CD4-positive, alpha-beta T cell treated with Interleukin-15 for 1 hour (primary cell): ENCODE results near the gene ZP1.

Source experiments
- DNase-seq: peaks from one replicate; pipeline ENCODE4 v3.0.0-alpha.2; 2020

Gene ZP1

DNA sequence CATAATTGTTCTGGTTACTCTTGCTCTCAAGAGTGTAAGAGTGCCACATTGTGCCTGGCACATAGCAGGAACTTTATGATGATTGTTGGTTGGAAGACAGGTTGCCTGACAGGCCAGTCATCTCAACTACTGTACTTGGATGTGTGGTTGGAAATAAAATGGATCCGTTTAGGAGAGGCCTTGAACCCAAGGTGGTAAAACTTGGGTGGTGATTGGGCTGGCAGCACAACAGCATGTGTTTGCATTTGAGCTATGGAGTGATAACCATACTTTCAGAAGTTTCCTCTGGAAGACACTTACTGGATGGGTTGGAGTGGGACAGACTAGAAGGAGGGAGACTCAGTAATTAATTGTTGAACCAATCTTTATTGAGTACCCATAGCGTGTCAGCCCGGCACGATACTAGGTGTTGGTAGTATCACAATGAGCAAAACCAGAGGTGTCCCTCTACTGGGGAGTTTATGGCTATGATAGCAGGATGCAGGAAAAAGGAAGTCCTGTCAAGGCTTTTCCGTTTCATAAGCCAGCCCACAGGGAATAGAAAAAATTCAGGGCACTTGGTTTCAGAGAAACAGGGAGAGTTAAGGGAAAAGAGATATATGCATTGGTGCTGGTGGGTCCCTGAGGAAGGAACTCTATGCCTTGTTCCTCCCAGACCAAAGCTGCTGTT lies 43.5 kb downstream of the ZP1 start:
- DNase-seq, result no peak

- no peak for DNase-seq
Measured at GRCh38 chr11:60912223-60912850, 45.0 kb downstream of the ZP1 start.

GRCh38 chr11:60912851-60913528 lies 45.6 kb downstream of the ZP1 start:
- no peak for DNase-seq

GRCh38 chr11:60913793-60914632 lies 46.7 kb downstream of the ZP1 start, which contains the start of gene TMEM109:
TMEM109 (plus strand) TSS chr11:60914158; CDS start chr11:60919694, 5,536 bp downstream.
- DNase-seq, result peak; percentile 90

DNA sequence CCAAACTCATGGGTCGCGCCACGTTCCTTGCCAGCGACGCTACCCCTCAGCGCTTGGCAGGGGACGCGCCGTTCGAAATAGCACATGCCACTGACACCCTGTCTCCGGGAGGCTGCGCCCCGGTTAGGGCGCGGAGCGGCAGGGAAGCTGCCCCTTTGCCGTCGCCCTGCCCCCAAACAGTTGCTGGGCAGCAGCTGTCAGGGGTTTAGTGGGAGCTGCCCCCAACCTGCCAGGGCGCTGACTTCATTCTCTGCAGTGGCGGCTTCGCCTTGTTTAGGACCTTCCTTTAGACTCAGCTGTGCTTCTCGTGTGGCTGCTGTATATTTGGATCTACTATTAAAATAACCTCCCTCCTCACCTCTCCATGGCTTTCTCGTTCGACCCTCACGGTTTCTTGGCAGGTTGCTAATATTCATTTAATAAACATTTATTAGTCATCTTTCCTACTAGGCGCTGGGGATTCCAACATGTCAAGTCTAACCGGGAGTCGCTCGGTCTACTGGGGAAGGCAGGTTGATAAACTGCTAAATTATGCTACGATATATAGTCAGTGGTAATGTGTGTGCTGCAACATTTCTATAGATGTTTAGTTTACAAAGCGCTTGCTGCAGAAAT lies 47.4 kb downstream of the ZP1 start:
- no peak for DNase-seq

DNA sequence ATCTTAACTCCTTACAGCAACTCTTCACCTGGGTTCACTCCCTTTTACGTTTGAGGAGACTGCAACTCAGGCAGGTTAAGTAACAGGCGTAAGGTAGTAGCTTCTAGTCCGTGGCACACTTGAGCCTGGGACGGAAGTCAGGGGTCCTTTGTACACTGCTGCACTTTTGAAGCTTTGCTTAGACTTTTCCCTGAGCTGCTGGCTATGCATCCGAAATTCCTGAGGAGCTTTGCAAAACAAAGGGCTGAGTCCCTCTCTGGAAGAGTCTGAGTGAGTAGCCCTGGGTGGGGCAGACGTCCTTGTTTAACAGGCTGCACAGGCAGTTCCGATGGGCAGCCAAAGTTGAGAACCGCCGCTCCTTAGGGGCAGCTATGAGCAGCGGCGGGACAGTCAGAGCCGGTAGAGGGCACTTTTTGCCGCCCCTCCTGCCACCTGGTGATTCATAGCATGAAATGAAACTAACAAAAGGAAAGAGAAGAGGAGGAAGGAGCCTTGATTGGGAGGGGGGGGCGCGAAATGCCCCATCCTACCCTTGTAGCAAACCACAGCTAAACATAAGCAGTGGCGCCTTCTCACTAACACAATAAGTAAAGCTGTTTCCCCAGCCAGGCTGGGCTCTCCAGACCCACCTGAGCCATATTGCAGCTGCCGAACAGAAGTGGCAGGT lies 48.0 kb downstream of the ZP1 start:
- peak; percentile 76 for DNase-seq

GRCh38 chr11:60916669-60917206 lies 49.4 kb downstream of the ZP1 start:
- DNase-seq, result no peak

DNA sequence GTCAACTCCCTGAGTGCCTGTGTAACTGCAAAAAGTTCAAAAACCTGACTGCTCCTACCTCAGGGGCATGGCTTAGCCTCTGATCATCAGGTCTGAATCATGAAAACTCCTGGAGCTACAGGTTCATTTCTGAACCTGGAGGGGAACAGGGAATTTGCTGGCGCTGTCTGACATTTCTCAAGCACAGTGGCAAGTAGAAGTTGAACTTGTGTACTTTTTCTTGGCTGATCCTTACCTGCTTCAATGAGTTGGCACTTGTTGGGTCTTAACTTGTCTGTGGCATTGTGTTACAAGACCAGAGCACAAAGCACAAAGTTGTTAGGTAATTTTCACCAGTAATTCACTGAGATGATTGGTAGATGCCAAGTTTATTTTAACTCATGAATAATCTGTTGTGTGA lies 49.9 kb downstream of the ZP1 start:
- DNase-seq, result no peak

DNA sequence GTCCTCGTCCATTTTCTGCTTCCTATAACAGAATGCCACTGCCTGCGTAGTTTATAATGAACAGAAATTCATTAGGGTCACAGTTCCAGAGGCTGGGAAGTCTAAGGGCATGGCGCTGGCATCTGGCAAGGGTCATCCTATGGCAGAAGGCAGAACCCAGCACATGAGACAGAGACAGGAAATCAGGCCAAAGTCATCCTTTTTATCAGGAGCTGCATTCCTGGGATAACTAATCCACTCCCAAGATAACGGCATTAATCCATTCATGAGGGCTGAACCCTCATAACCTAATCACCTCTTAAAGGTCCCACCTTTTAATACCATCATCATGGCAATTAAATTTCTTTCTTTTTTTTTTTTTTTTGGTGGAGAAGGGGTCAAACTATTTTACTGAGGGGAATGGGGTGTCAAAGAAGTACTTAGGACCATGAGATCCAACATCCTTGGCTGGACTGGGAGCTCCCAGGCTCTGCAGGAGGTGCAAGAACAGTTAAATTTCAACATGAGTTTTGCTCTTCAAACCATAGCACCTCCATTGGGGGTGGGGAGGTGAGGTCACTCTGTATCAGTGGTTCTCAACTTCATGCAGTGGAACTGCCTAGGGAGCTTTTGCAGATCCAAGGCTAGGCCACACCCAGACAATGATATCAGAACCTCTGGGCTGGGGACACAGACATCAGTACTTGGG lies 51.1 kb downstream of the ZP1 start:
- DNase-seq, result no peak

- DNase-seq, result no peak
Measured at GRCh38 chr11:60918939-60919265, 51.6 kb downstream of the ZP1 start.

DNA sequence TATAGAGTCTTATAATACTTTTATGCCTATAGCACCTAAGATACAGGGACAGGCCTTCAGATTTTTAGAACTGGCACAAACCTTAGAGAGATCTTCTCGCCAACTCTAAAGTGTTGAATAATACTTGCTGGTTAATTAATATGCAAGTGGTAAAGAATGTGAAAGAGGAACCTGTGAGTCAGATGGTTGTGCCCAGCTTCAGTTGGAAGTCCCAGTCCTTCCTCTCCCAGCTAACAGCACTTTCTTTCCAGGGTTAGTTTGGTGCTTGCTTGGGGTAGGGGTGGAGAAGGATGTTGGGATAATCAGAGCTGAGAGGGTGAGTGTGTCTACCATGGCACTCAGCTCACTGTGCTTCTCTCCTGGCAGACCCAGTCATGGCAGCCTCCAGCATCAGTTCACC lies 52.0 kb downstream of the ZP1 start:
- DNase-seq, result no peak

DNA sequence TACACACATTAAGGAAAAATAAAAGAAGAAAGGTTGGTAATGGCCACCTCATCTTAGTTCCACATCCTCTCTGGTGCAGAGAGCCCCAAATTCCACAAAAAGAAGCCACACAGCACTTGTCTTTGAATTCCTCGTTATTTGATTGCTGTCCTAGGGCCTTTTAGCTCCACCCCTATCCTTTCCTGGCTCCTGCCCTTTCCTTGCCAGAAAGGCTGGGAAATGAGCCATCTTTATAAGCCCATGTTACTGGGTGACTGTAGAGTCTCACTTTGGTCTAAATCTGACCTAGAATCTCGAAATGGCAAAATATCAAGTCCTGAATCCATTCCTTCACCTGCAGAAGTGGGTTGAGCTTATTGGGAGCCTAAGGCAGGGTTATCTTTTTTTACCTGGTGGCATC lies 52.6 kb downstream of the ZP1 start:
- no peak for DNase-seq

DNA sequence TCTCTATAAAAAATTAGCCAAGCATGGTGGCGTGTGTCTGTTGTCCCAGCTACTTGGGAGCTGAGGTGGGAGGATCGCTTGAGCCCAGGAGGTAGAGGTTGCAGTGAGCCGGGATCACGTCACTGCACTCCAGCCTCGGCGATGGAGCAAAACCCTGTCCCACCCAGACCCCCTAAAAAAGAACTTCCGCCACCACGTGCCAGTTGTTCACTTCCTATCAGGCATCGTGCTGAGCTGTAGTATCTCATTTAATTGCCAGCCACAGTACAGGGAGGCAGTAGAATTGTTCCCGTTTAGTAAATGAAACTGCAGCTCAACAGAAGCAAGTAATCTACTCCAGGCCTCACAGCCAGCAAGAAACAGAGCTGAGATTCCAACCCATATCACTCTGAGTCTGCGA lies 53.9 kb downstream of the ZP1 start:
- DNase-seq, result no peak

DNA sequence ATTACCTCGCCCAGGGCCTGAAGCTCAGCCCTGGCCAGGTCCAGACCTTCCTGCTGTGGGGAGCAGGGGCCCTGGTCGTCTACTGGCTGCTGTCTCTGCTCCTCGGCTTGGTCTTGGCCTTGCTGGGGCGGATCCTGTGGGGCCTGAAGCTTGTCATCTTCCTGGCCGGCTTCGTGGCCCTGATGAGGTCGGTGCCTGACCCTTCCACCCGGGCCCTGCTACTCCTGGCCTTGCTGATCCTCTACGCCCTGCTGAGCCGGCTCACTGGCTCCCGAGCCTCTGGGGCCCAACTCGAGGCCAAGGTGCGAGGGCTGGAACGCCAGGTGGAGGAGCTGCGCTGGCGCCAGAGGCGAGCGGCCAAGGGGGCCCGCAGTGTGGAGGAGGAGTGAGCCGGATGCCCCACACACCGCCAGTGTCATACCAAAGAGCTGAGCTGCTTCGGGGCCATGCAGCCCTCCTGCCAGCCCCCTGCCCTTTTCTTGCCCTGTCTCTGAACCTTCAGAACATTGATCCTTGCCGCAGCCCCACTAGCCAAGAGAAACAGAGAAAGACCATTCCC lies 54.5 kb downstream of the ZP1 start:
- DNase-seq, result no peak

DNA sequence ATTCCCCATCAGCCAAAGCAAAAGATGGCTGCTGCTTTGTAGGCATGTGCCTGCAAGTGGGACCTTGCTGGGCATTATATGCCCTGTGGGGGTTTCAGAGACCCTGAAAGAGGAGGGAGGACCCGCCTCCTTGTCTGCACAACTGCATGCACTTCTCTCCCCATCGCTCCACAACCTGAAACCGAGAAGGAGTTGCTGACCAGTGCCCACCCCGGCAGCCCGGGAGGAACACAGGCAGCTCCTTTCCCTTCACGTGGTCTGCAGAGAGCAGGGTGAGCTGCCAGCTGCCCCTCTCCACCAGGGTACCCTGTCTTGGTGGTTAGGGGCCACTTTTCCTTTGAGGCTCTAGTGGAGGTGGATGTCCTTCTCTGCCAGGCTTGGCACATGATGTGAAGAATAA lies 55.6 kb downstream of the ZP1 start:
- DNase-seq, result no peak

- no peak for DNase-seq
Measured at GRCh38 chr11:60923326-60923725, 56.0 kb downstream of the ZP1 start.

GRCh38 chr11:60923800-60924109 lies 56.4 kb downstream of the ZP1 start:
- no peak for DNase-seq

GRCh38 chr11:60924110-60924905 lies 57.0 kb downstream of the ZP1 start, which contains the start of gene TMEM132A:
TMEM132A (plus strand) TSS chr11:60924460; CDS start chr11:60924634, 174 bp downstream.
- DNase-seq, result no peak
